Uterus (tissue), 4 donors: ENCODE results near the gene EHD1. TPM values are rescaled to one million over a fixed set of nuclear protein-coding genes. Genes with fewer than 3 reads are reported as not detected.
A peak's percentile ranks its signal among the peaks of the same experiment; 100 is the strongest.

ENCODE experiments used
- DNase-seq, 2 donors: peaks; one replicate each; pipeline ENCODE4 v3.0.0-alpha.2; 2019 to 2020
- H3K27ac ChIP-seq, 2 donors: fragments of 200-600 bp; sonication (generic); 1 replicate in 1 of 2; 2 replicates in 1 of 2; pipeline ENCODE4 v1.5.1; 2016 to 2018
- H3K27me3 ChIP-seq, 2 donors: fragments of 200-600 bp; sonication (generic); one replicate each; pipeline ENCODE4 v1.5.1; 2018 to 2019; ENCODE audit warnings: control low read depth in 1 of 2
- H3K36me3 ChIP-seq, 2 donors: fragments of 200-600 bp; sonication (generic); one replicate each; pipeline ENCODE4 v1.5.1; 2019; ENCODE audit warnings: control low read depth in 1 of 2
- H3K4me1 ChIP-seq, 2 donors: fragments of 200-600 bp; sonication (generic); one replicate each; pipeline ENCODE4 v1.5.1; 2018 to 2019; ENCODE audit warnings: control low read depth in 1 of 2
- H3K4me3 ChIP-seq, 2 donors: fragments of 200-600 bp; sonication (generic); 1 replicate in 1 of 2; 2 replicates in 1 of 2; pipeline ENCODE4 v1.5.1; 2018 to 2019; ENCODE audit warnings: mild to moderate bottlenecking in 1 of 2
- H3K9me3 ChIP-seq, 2 donors: fragments of 200-600 bp; sonication (generic); one replicate each; pipeline ENCODE4 v1.5.1; 2019; ENCODE audit warnings: control low read depth in 1 of 2
- POLR2A ChIP-seq, 2 donors: fragments of 450-650 bp; IDR thresholded peaks; one replicate each; pipeline ENCODE4 v1.6.1; 2016; ENCODE audit warnings: antibody characterized with exemption in 2 of 2, mild to moderate bottlenecking in 1 of 2, moderate library complexity in 1 of 2
- intact Hi-C: fragments of 100-400 bp; cut with DNase I; formaldehyde crosslinking; loops from one replicate; pipeline ENCODE4 v1.15.1; 2023; ENCODE audit warnings: low total_unique reads
- total RNA-seq, 4 donors: library from RNA; depleted of rRNA in 3 of 4; stranded (reverse); fragments of >200 nt in 3 of 4; gene quantifications; one replicate each; pipeline versions ENCODE4 v1.1.0 to v1.2.4, GENCODE V29; 2014 to 2023
- TF ChIP-seq, protein P1 (sequence below), 4 experiments: fragments of 200-600 bp in 2 of 4; fragments of 450-650 bp in 2 of 4; sonication (generic) in 2 of 4; IDR thresholded peaks; one replicate each; pipeline ENCODE4 v1.5.1; 2016 to 2019; ENCODE audit warnings: antibody characterized with exemption in 4 of 4, mild to moderate bottlenecking in 2 of 4, moderate library complexity in 1 of 4
- donor health status: DM: yes; HTN: yes; CAD: no.

EHD1 gene
- total RNA-seq, 4 donors from 2014 or later: 3.5 to 78.7 (median 36.9) TPM

DNA sequence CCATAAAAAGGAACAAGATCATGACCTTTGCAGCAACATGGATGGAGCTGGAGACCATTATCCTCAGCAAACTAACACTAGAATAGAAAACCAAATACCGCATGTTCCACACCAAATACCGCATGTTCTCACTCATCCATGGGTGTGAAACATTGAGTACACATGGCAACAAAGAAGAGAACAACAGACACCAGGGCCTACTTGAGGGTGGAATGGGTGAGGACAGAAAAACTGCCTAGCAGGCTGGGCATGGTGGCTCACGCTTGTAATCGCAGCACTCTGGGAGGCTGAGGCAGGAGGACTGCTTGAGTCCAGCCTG lies 12.3 kb downstream of the EHD1 start:
- intact Hi-C loops: no loop called here
- H3K27ac ChIP-seq: peak overlapping the region; percentile 93 to 97
- TF ChIP-seq, protein P1, sequence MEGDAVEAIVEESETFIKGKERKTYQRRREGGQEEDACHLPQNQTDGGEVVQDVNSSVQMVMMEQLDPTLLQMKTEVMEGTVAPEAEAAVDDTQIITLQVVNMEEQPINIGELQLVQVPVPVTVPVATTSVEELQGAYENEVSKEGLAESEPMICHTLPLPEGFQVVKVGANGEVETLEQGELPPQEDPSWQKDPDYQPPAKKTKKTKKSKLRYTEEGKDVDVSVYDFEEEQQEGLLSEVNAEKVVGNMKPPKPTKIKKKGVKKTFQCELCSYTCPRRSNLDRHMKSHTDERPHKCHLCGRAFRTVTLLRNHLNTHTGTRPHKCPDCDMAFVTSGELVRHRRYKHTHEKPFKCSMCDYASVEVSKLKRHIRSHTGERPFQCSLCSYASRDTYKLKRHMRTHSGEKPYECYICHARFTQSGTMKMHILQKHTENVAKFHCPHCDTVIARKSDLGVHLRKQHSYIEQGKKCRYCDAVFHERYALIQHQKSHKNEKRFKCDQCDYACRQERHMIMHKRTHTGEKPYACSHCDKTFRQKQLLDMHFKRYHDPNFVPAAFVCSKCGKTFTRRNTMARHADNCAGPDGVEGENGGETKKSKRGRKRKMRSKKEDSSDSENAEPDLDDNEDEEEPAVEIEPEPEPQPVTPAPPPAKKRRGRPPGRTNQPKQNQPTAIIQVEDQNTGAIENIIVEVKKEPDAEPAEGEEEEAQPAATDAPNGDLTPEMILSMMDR (IDR thresholded peaks at IDR 0.05): no peak
- TF ChIP-seq POLR2A (IDR thresholded peaks at IDR 0.05): no peak
- H3K4me3 ChIP-seq: no peak overlapping the region
- H3K4me1 ChIP-seq: peaks cover 15 to 56% of the 10 kb centered on the region in 2 donors
- no peaks in the 10 kb centered on the region for H3K36me3 ChIP-seq
- no peaks in the 10 kb centered on the region for H3K9me3 ChIP-seq
- no peaks in the 10 kb centered on the region for H3K27me3 ChIP-seq
- DNase-seq: no peak

DNA sequence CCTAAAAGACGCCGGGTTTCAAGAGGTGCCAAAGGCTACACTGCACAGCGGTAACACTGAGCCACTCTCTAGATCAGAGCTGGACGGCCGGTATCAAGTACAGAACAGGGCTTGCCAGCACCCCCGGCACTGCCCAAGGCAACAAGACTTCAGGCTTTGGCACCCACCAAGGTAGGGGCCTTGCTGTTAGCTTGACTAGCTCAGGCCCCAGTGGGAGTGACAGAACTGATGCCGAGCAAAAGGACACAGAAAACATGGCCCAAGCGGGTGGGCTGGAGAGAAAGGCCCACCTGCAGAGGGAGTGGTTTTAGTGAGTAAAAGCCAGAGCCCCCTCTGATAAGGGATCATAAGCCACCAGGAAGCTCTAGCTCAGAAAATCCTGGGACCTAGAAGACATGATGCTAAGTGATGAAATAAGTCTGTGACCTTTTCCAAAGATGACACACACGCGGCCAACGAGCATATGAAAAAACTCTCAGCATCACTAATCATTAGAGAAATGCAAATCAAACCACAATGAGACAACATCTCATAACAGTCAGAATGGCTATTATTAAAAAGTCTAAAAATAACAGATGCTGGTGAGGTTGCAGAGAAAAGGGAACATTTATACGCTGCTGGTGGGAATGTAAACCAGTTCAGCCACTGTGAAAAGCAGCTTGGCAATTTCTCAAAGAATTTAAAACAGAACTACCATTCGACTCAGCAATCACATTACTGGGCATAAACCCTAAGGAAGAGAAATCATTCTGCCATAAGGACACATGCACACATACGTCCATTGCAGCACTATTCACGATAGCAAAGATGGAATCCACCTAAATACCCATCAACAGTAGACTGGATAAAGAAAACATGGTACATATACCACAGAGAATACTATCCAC lies 12.9 kb downstream of the EHD1 start:
- intact Hi-C loops: no loop called here
- no peaks in the 10 kb centered on the region for H3K36me3 ChIP-seq
- no peak for DNase-seq
- no peak for TF ChIP-seq POLR2A (IDR thresholded peaks at IDR 0.05)
- TF ChIP-seq, protein P1 (IDR thresholded peaks at IDR 0.05): no peak
- H3K27ac ChIP-seq: peak overlapping the region; percentile 93 to 97
- no peaks in the 10 kb centered on the region for H3K9me3 ChIP-seq
- no peak overlapping the region for H3K4me3 ChIP-seq
- H3K27me3 ChIP-seq: no peaks in the 10 kb centered on the region
- H3K4me1 ChIP-seq: peaks cover 15 to 50% of the 10 kb centered on the region in 2 donors

DNA sequence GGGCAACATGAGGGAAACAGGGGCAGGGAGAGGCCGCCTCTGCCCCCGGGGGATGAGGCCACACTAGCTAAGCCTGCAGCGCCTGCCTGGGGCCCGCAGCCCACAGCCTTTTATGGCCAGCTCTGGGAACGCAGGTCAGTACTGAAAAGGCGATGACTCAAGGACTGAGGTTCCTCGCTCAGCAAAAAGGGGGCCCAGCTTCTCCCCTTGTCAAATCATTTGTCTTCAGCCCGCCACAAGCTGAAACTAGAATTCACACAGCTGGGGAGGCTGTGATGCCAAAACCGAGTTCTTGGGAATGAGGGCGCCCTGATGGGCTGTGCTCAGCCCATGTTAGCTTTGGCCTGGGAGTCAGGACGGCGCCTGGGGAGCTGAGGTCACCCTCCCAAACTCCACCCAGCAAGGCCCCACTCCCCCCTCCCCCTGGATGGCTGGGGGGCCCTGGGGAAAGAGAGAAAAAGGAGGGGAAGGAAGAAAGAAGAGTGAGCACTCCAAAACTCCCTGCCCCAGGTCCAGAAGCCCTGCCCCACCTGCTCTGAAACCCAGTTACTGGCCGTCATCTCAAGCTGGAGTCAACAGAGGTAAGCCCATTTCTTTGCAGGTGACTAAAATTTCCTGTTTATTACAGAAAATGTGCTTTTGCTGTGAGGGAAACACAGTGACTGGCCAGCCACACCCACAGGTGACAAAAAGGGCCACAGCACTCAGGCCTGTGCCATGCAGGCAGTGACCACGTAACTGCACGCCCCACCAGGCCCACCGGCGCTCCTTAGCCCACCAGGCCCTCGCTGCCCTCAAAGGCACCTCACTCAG lies 13.7 kb downstream of the EHD1 start:
- DNase-seq: peak; percentile 89 to 90
- peak in 1 of 2 donors; percentile 33 for TF ChIP-seq POLR2A (IDR thresholded peaks at IDR 0.05)
- TF ChIP-seq, protein P1 (IDR thresholded peaks at IDR 0.05): peak in 1 of 4 experiments; percentile 6
- Histone ChIP-seq H3K27ac (peak overlapping the region; percentile 93 to 97), H3K9me3 (no peaks in the 10 kb centered on the region), H3K4me3 (peak overlapping the region in 1 of 2 donors; percentile 9), H3K36me3 (no peaks in the 10 kb centered on the region), H3K4me1 (peaks cover 13 to 41% of the 10 kb centered on the region in 2 donors), H3K27me3 (no peaks in the 10 kb centered on the region)
- intact Hi-C loops: no loop called here

DNA sequence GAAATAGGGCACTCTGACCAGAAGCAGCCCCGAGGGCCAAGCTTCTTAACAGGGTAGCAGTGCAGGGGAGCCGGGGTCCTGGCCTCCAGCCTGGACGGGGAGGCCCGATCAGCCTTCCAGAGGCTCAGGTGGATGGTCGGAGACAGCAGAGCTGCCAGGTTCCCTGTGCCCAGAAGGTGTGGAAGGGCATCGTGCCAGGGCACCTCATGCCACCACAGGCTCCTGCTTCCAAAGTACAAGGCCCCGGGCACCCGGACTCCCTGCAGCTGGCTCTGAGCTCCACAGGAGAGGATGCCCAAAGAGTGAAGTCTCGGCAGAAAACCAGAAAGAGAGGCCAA lies 14.3 kb downstream of the EHD1 start:
- Histone ChIP-seq H3K9me3 (no peaks in the 10 kb centered on the region), H3K4me3 (peak overlapping the region in 1 of 2 donors; percentile 9), H3K27ac (peak overlapping the region; percentile 93 to 97), H3K4me1 (peaks cover 10 to 38% of the 10 kb centered on the region in 2 donors), H3K36me3 (no peaks in the 10 kb centered on the region), H3K27me3 (no peaks in the 10 kb centered on the region)
- TF ChIP-seq, protein P1 (IDR thresholded peaks at IDR 0.05): no peak
- TF ChIP-seq POLR2A (IDR thresholded peaks at IDR 0.05): peak in 1 of 2 donors; percentile 5
- no peak for DNase-seq
- intact Hi-C loops: no loop called here
